Measurements from ENCODE around the gene PNPO.

Gene PNPO

DNA sequence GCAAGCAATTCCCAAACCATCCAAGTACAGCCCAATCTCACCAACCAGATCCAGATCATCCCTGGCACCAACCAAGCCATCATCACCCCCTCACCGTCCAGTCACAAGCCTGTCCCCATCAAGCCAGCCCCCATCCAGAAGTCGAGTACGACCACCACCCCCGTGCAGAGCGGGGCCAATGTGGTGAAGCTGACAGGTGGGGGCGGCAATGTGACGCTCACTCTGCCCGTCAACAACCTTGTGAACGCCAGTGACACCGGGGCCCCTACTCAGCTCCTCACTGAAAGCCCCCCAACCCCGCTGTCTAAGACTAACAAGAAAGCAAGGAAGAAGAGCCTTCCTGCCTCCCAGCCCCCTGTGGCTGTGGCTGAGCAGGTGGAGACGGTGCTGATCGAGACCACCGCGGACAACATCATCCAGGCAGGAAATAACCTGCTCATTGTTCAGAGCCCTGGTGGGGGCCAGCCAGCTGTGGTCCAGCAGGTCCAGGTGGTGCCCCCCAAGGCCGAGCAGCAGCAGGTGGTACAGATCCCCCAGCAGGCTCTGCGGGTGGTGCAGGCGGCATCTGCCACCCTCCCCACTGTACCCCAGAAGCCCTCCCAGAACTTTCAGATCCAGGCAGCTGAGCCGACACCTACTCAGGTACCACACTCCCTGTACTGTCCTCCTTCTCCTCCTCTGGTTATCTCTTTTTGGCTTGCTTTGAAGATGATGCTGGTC lies 24.7 kb upstream of the PNPO start:
- no peaks in the 10 kb centered on the region for H3K4me1 ChIP-seq (ENCODE audit: insufficient read depth, low read length, poor library complexity, severe bottlenecking)
- H3K4me2 ChIP-seq (ENCODE audit: low read depth, low read length, poor library complexity, severe bottlenecking), result no peak overlapping the region
- no peaks in the 10 kb centered on the region for H3K9me2 ChIP-seq (replicated peaks; ENCODE audit: low read depth, low read length)
- TF ChIP-seq, protein P1, sequence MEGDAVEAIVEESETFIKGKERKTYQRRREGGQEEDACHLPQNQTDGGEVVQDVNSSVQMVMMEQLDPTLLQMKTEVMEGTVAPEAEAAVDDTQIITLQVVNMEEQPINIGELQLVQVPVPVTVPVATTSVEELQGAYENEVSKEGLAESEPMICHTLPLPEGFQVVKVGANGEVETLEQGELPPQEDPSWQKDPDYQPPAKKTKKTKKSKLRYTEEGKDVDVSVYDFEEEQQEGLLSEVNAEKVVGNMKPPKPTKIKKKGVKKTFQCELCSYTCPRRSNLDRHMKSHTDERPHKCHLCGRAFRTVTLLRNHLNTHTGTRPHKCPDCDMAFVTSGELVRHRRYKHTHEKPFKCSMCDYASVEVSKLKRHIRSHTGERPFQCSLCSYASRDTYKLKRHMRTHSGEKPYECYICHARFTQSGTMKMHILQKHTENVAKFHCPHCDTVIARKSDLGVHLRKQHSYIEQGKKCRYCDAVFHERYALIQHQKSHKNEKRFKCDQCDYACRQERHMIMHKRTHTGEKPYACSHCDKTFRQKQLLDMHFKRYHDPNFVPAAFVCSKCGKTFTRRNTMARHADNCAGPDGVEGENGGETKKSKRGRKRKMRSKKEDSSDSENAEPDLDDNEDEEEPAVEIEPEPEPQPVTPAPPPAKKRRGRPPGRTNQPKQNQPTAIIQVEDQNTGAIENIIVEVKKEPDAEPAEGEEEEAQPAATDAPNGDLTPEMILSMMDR (conservative IDR thresholded peaks at IDR 0.05; ENCODE audit: low read length), result no peak
- no peak for TF ChIP-seq EZH2phosphoT487 (IDR thresholded peaks at IDR 0.05; ENCODE audit: borderline replicate concordance)
- H3K27me3 ChIP-seq (ENCODE audit: insufficient read depth, low read length, poor library complexity, severe bottlenecking), result no peaks in the 10 kb centered on the region
- H3K9me3 ChIP-seq (ENCODE audit: insufficient read depth, low read depth, low read length), result no peaks in the 10 kb centered on the region
- H3K4me3 ChIP-seq (ENCODE audit: low read length, poor library complexity, severe bottlenecking), result no peak overlapping the region
- H3F3A ChIP-seq (ENCODE audit: low read depth), result no peaks in the 10 kb centered on the region
- H3K9ac ChIP-seq (ENCODE audit: low read depth, low read length, poor library complexity, severe bottlenecking), result no peak overlapping the region
- H4K20me1 ChIP-seq (ENCODE audit: insufficient read depth, low read length, poor library complexity, severe bottlenecking), result no peaks in the 10 kb centered on the region
- H3K36me3 ChIP-seq (ENCODE audit: insufficient read depth, low read length), result peaks cover 13% of the 10 kb centered on the region; the same call in 1 of the 2 replicates
- no peak overlapping the region for H2AFZ ChIP-seq (ENCODE audit: low read length)
- H3K79me2 ChIP-seq (ENCODE audit: insufficient read depth, low read length), result no peaks in the 10 kb centered on the region

- H3K4me1 ChIP-seq (ENCODE audit: insufficient read depth, low read length, poor library complexity, severe bottlenecking), result no peaks in the 10 kb centered on the region
- no peaks in the 10 kb centered on the region for H4K20me1 ChIP-seq (ENCODE audit: insufficient read depth, low read length, poor library complexity, severe bottlenecking)
- no peaks in the 10 kb centered on the region for H3K79me2 ChIP-seq (ENCODE audit: insufficient read depth, low read length)
- H3K27me3 ChIP-seq (ENCODE audit: insufficient read depth, low read length, poor library complexity, severe bottlenecking), result no peaks in the 10 kb centered on the region
- H3K9me3 ChIP-seq (ENCODE audit: insufficient read depth, low read depth, low read length), result no peaks in the 10 kb centered on the region
- H3F3A ChIP-seq (ENCODE audit: low read depth), result no peaks in the 10 kb centered on the region
- no peak overlapping the region for H3K4me2 ChIP-seq (ENCODE audit: low read depth, low read length, poor library complexity, severe bottlenecking)
- peaks cover 13% of the 10 kb centered on the region; the same call in 1 of the 2 replicates for H3K36me3 ChIP-seq (ENCODE audit: insufficient read depth, low read length)
- TF ChIP-seq, protein P1 (conservative IDR thresholded peaks at IDR 0.05; ENCODE audit: low read length), result no peak
- TF ChIP-seq EZH2phosphoT487 (IDR thresholded peaks at IDR 0.05; ENCODE audit: borderline replicate concordance), result no peak
- no peaks in the 10 kb centered on the region for H3K9me2 ChIP-seq (replicated peaks; ENCODE audit: low read depth, low read length)
- H3K9ac ChIP-seq (ENCODE audit: low read depth, low read length, poor library complexity, severe bottlenecking), result no peak overlapping the region
- no peak overlapping the region for H3K4me3 ChIP-seq (ENCODE audit: low read length, poor library complexity, severe bottlenecking)
- no peak overlapping the region for H2AFZ ChIP-seq (ENCODE audit: low read length)
Observed at GRCh38 chr17:47917581-47917980, 23.8 kb upstream of the PNPO start.

GRCh38 chr17:47918006-47918405 lies 23.4 kb upstream of the PNPO start:
- Histone ChIP-seq H3K27me3 (ENCODE audit: insufficient read depth, low read length, poor library complexity, severe bottlenecking) (no peaks in the 10 kb centered on the region), H3K4me3 (ENCODE audit: low read length, poor library complexity, severe bottlenecking) (no peak overlapping the region), H2AFZ (ENCODE audit: low read length) (no peak overlapping the region), H3K9me3 (ENCODE audit: insufficient read depth, low read depth, low read length) (no peaks in the 10 kb centered on the region), H4K20me1 (ENCODE audit: insufficient read depth, low read length, poor library complexity, severe bottlenecking) (no peaks in the 10 kb centered on the region), H3K9ac (ENCODE audit: low read depth, low read length, poor library complexity, severe bottlenecking) (no peak overlapping the region), H3K36me3 (ENCODE audit: insufficient read depth, low read length) (peaks cover 13% of the 10 kb centered on the region; the same call in 1 of the 2 replicates), H3K4me2 (ENCODE audit: low read depth, low read length, poor library complexity, severe bottlenecking) (no peak overlapping the region), H3K79me2 (ENCODE audit: insufficient read depth, low read length) (no peaks in the 10 kb centered on the region), H3K9me2 (replicated peaks; ENCODE audit: low read depth, low read length) (no peaks in the 10 kb centered on the region), H3K4me1 (ENCODE audit: insufficient read depth, low read length, poor library complexity, severe bottlenecking) (no peaks in the 10 kb centered on the region), H3F3A (ENCODE audit: low read depth) (no peaks in the 10 kb centered on the region)
- no peak for TF ChIP-seq EZH2phosphoT487 (IDR thresholded peaks at IDR 0.05; ENCODE audit: borderline replicate concordance)
- TF ChIP-seq, protein P1 (conservative IDR thresholded peaks at IDR 0.05; ENCODE audit: low read length), result no peak

Data from Loucy (cell line).